Caco-2 (cell line): Measurements from ENCODE around the gene TAGLN. TPM values are rescaled to one million over a fixed set of nuclear protein-coding genes. Genes with fewer than 3 reads are reported as not detected.

ENCODE experiments used
- BruUV-seq: library from RNA; stranded (reverse); fragments of 400-500 nt; replicated peaks from 2 replicates; lab custom pipeline; 2021; lab: Mats Ljungman, UMichigan
- CTCF ChIA-PET: fragments of 300-600 bp; sonication (Branson Sonifier 250); formaldehyde crosslinking; loops from one replicate; lab custom pipeline; 2022; ENCODE audit warnings: antibody characterized with exemption; lab: Charles Lee
- POLR2A ChIA-PET: fragments of 300-600 bp; sonication (Branson Sonifier 250); formaldehyde crosslinking; loops from one replicate; lab custom pipeline; 2022; ENCODE audit warnings: antibody characterized with exemption; lab: Charles Lee
- DNase-seq, 2 experiments: peaks; one replicate each; pipeline versions ENCODE4 v3.0.0 to v3.0.0-alpha.2; 2020 to 2022
- H3K27me3 ChIP-seq: replicated peaks from 2 replicates; pipeline ENCODE4 v1.6.0; 2011; ENCODE audit warnings: low read length; ENCODE audit not compliant: control insufficient read depth, insufficient read depth
- H3K36me3 ChIP-seq: 2 replicates; pipeline ENCODE4 v1.5.1; 2011; ENCODE audit warnings: low read length; ENCODE audit not compliant: control insufficient read depth, insufficient read depth
- H3K4me1 ChIP-seq: fragments of 250-450 bp; sonication (Bioruptor Pico); 2 replicates; pipeline ENCODE4 v1.5.1; 2020; ENCODE audit warnings: mild to moderate bottlenecking
- H3K4me3 ChIP-seq: 2 replicates; pipeline ENCODE4 v1.5.1; 2011; ENCODE audit warnings: low read depth, mild to moderate bottlenecking, control low read depth, low read length
- H3K9me3 ChIP-seq: fragments of 250-450 bp; sonication (Bioruptor Pico); 2 replicates; pipeline ENCODE4 v1.5.1; 2020; ENCODE audit warnings: mild to moderate bottlenecking, moderate library complexity
- H3K27ac Mint-ChIP-seq: one replicate; pipeline ENCODE4 v1.8.0; 2022; ENCODE audit warnings: mixed read lengths; ENCODE audit not compliant: unreplicated experiment
- H3K27me3 Mint-ChIP-seq: one replicate; pipeline ENCODE4 v1.8.0; 2022; ENCODE audit warnings: mixed read lengths; ENCODE audit not compliant: insufficient read depth, unreplicated experiment
- H3K36me3 Mint-ChIP-seq: one replicate; pipeline ENCODE4 v1.8.0; 2022; ENCODE audit warnings: mild to moderate bottlenecking, mixed read lengths; ENCODE audit not compliant: insufficient read depth, unreplicated experiment
- H3K4me1 Mint-ChIP-seq: one replicate; pipeline ENCODE4 v1.8.0; 2022; ENCODE audit warnings: low read depth, mixed read lengths; ENCODE audit not compliant: unreplicated experiment
- H3K4me3 Mint-ChIP-seq: one replicate; pipeline ENCODE4 v1.8.0; 2022; ENCODE audit warnings: mild to moderate bottlenecking, moderate library complexity, mixed read lengths; ENCODE audit not compliant: unreplicated experiment
- H3K9me3 Mint-ChIP-seq: one replicate; pipeline ENCODE4 v1.8.0; 2022; ENCODE audit warnings: mixed read lengths; ENCODE audit not compliant: unreplicated experiment
- intact Hi-C: fragments of 100-400 bp; cut with micrococcal nuclease; formaldehyde crosslinking; loops from one replicate; pipeline ENCODE4 v1.10.0; 2022; ENCODE audit not compliant: unreplicated experiment
- total RNA-seq: library from RNA; stranded (reverse); gene quantifications from 2 replicates; pipeline ENCODE4 v1.2.3, GENCODE V29; 2022
- TF ChIP-seq, protein P1 (sequence below), 2 experiments: fragments of 200-600 bp in 1 of 2; IDR thresholded peaks; 1 replicate in 1 of 2; 2 replicates in 1 of 2; pipeline versions ENCODE4 v1.5.1 to v1.8.0; 2011 to 2022; ENCODE audit warnings: antibody characterized with exemption in 1 of 2, control low read depth in 1 of 2, inconsistent platforms in 1 of 2, low read depth in 1 of 2, low read length in 1 of 2, mild to moderate bottlenecking in 1 of 2, moderate library complexity in 1 of 2; ENCODE audit not compliant: insufficient read depth in 1 of 2, severe bottlenecking in 1 of 2, unreplicated experiment in 1 of 2

The TAGLN gene
- total RNA-seq, 1 experiment from 2014 or later: 303 TPM

- H3K4me3 ChIP-seq: no peak overlapping the region
- Mint-ChIP-seq H3K4me3 (no peak overlapping the region), H3K9me3 (no peaks in the 10 kb centered on the region), H3K36me3 (peaks cover 38% of the 10 kb centered on the region), H3K4me1 (peaks cover 5% of the 10 kb centered on the region), H3K27ac (no peak overlapping the region), H3K27me3 (no peaks in the 10 kb centered on the region)
- H3K9me3 ChIP-seq: no peaks in the 10 kb centered on the region
- ChIA-PET CTCF (interaction anchor here (0.7 kb wide), 1 partner anchor 233 kb away, joined by 3 read pairs; no protein-coding TSS in a partner anchor), POLR2A (no interaction called here)
- TF ChIP-seq, protein P1, sequence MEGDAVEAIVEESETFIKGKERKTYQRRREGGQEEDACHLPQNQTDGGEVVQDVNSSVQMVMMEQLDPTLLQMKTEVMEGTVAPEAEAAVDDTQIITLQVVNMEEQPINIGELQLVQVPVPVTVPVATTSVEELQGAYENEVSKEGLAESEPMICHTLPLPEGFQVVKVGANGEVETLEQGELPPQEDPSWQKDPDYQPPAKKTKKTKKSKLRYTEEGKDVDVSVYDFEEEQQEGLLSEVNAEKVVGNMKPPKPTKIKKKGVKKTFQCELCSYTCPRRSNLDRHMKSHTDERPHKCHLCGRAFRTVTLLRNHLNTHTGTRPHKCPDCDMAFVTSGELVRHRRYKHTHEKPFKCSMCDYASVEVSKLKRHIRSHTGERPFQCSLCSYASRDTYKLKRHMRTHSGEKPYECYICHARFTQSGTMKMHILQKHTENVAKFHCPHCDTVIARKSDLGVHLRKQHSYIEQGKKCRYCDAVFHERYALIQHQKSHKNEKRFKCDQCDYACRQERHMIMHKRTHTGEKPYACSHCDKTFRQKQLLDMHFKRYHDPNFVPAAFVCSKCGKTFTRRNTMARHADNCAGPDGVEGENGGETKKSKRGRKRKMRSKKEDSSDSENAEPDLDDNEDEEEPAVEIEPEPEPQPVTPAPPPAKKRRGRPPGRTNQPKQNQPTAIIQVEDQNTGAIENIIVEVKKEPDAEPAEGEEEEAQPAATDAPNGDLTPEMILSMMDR (IDR thresholded peaks at IDR 0.05; ENCODE audit: insufficient read depth in 1 of 2, low read depth in 1 of 2, low read length in 1 of 2, severe bottlenecking in 1 of 2, unreplicated experiment in 1 of 2): no peak
- DNase-seq: no peak
- intact Hi-C loops: no loop called here
- no peaks in the 10 kb centered on the region for H3K36me3 ChIP-seq
- BruUV-seq: no TSS peak
- no peaks in the 10 kb centered on the region for H3K27me3 ChIP-seq
- H3K4me1 ChIP-seq: peaks cover 7% of the 10 kb centered on the region
These were observed 39.1 kb downstream of the TAGLN start for GRCh38 chr11:117238221-117238620.

DNA sequence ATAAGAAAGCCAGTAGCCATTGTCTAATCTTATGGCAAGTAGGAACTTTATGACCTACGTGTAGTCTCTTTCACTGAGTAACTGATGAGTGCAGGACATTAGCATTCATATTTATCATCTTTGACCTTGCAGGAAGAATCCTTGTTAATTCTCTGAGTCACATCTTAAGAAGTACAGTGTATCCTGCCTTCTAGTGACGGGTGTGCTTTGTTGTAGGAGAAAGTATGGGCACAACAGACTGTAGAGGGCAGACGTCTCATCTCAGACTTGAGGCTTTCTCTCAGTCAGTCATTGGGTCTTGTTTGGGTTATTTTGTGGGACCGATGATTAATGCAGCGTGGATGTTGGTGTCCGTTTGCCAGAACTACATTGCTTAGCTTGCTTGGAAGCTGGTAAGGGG is 40.1 kb downstream of the TAGLN start:
- no TSS peak for BruUV-seq
- DNase-seq: no peak
- H3K4me3 Mint-ChIP-seq: no peak overlapping the region
- intact Hi-C loops: no loop called here
- no peak overlapping the region for H3K27ac Mint-ChIP-seq
- H3K27me3 Mint-ChIP-seq: no peaks in the 10 kb centered on the region
- Histone ChIP-seq H3K36me3 (no peaks in the 10 kb centered on the region), H3K9me3 (no peaks in the 10 kb centered on the region), H3K4me3 (no peak overlapping the region), H3K4me1 (no peaks in the 10 kb centered on the region), H3K27me3 (no peaks in the 10 kb centered on the region)
- ChIA-PET POLR2A (no interaction called here), CTCF (no interaction called here)
- peaks cover 37% of the 10 kb centered on the region for H3K36me3 Mint-ChIP-seq
- TF ChIP-seq, protein P1 (IDR thresholded peaks at IDR 0.05; ENCODE audit: insufficient read depth in 1 of 2, low read depth in 1 of 2, low read length in 1 of 2, severe bottlenecking in 1 of 2, unreplicated experiment in 1 of 2): no peak
- no peaks in the 10 kb centered on the region for H3K9me3 Mint-ChIP-seq
- no peaks in the 10 kb centered on the region for H3K4me1 Mint-ChIP-seq

- no TSS peak for BruUV-seq
- Mint-ChIP-seq H3K36me3 (peaks cover 63% of the 10 kb centered on the region), H3K27ac (no peak overlapping the region), H3K4me1 (no peaks in the 10 kb centered on the region), H3K27me3 (no peaks in the 10 kb centered on the region), H3K9me3 (no peaks in the 10 kb centered on the region), H3K4me3 (no peak overlapping the region)
- Histone ChIP-seq H3K9me3 (no peaks in the 10 kb centered on the region), H3K4me1 (no peaks in the 10 kb centered on the region), H3K27me3 (no peaks in the 10 kb centered on the region), H3K4me3 (no peak overlapping the region), H3K36me3 (peaks cover 5% of the 10 kb centered on the region)
- intact Hi-C loops: no loop called here
- DNase-seq: no peak
- POLR2A ChIA-PET: no interaction called here
- TF ChIP-seq, protein P1 (IDR thresholded peaks at IDR 0.05; ENCODE audit: insufficient read depth in 1 of 2, low read depth in 1 of 2, low read length in 1 of 2, severe bottlenecking in 1 of 2, unreplicated experiment in 1 of 2): no peak
- CTCF ChIA-PET: interaction anchor here (1.4 kb wide), 1 partner anchor 13 kb away, joined by 4 read pairs; no protein-coding TSS in a partner anchor
These were observed 49.2 kb downstream of the TAGLN start for GRCh38 chr11:117248341-117248740.
